Esophagus (tissue), 2 donors: ENCODE measurements around the gene UFD1. TPM values are rescaled to one million over a fixed set of nuclear protein-coding genes. Genes with fewer than 3 reads are reported as not detected.
A peak's percentile ranks its signal among the peaks of the same experiment; 100 is the strongest.

Source experiments
- H3K27ac ChIP-seq, 2 donors: one replicate each; pipeline ENCODE4 v1.5.1; 2013; ENCODE audit warnings: low read depth in 2 of 2, mild to moderate bottlenecking in 2 of 2, inconsistent platforms in 1 of 2, low read length in 1 of 2, moderate library complexity in 1 of 2
- H3K27me3 ChIP-seq, 2 donors: one replicate each; pipeline ENCODE4 v1.6.1; 2013; ENCODE audit warnings: low read length in 2 of 2, control low read depth in 1 of 2, mild to moderate bottlenecking in 1 of 2; ENCODE audit not compliant: insufficient read depth in 2 of 2, control insufficient read depth in 1 of 2
- H3K36me3 ChIP-seq, 2 donors: one replicate each; pipeline ENCODE4 v1.6.1; 2013; ENCODE audit warnings: low read length in 1 of 2; ENCODE audit not compliant: control insufficient read depth in 2 of 2, insufficient read depth in 2 of 2
- H3K4me1 ChIP-seq, 2 donors: one replicate each; pipeline ENCODE4 v1.6.1; 2013; ENCODE audit warnings: low read length in 1 of 2; ENCODE audit not compliant: control insufficient read depth in 2 of 2, insufficient read depth in 2 of 2
- H3K4me3 ChIP-seq, 2 donors: one replicate each; pipeline ENCODE4 v1.5.1; 2013; ENCODE audit warnings: low read length in 2 of 2, mild to moderate bottlenecking in 2 of 2, low read depth in 1 of 2, moderate library complexity in 1 of 2
- H3K9me3 ChIP-seq, 2 donors: one replicate each; pipeline ENCODE4 v1.6.1; 2013; ENCODE audit warnings: mild to moderate bottlenecking in 2 of 2, low read depth in 1 of 2, low read length in 1 of 2, moderate library complexity in 1 of 2; ENCODE audit not compliant: control insufficient read depth in 2 of 2, insufficient read depth in 1 of 2
- WGBS, 2 donors: extraction: QIAGEN DNeasy Blood & Tissue Kit; methylation state at CpG; one replicate each; pipeline ENCODE4 v1.1.7; 2013; 5-methylcytosine and 5-hydroxymethylcytosine counted together
- polyA plus RNA-seq, 2 donors: library from polyadenylated mRNA; stranded (reverse); fragments of 200-250 nt; gene quantifications; one replicate each; pipeline ENCODE4 v1.2.3, GENCODE V29; 2013
- donor health status: healthy with polysubstance abuse.
- donor health status: Bipolar disorder and iron deficiency.

Gene UFD1
- polyA plus RNA-seq, 2 donors: 59.7 to 78.3 TPM

DNA sequence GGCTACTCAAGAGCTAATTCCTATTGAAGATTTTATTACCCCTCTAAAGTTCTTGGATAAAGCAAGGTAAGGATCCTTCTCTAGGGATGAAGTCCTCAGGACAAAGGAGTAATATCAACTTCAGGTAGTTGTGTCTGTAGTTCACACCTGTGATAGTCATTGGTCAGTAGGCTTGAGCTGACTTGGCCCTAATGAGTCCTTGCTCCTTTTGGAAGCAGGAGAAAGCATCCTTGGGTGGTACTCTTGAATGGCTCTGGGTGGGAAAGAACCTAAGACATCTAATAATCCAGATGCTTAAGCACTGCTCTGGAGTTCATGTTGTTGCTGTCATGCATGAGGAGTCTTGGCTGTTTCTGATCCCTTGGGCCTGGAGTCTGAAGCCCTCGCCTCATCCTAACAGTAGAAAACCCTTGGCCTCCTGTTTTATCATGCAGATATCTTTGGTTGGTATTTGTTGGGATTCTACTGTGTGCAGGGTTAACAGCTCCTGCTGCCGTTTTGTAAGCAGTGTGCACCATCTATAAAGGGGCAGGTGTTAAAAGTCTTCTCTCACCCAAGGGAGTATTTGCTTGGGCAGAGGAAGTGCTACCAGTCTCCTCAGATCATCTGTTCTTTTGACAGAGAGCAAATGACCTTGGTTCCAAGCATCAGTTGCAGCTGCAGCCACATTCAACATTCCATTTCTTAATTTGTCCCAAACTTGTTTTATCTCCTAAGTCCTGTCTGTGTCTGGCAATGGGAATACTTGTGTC lies 44.0 kb downstream of the UFD1 start:
- peaks cover 0 to 9% of the 10 kb centered on the region in 2 donors for H3K36me3 ChIP-seq
- H3K9me3 ChIP-seq: no peaks in the 10 kb centered on the region
- 75 to 80% methylated on average over 2 of the region's 2 CpGs for whole genome bisulfite sequencing, 2 donors

DNA sequence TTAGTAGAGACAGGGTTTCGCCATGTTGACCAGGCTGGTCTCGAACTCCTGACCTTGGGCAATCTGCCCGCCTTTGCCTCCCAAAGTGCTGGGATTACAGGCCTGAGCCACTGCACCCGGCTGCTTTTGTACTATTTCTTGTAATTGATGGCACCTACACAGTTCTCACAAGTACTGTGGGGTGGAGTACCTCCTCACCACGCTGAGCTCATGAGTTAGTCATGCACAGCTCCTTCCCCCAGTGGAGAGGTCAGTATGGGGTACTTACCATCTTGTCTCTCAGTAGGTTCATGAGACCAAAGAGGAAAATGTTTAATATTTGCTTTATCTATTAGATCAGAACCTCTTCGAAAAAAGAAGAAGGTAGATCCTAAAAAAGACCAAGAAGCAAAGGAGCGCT lies 44.6 kb downstream of the UFD1 start:
- Histone ChIP-seq H3K4me1 (peaks cover 5 to 10% of the 10 kb centered on the region in 2 donors), H3K27ac (no peak overlapping the region), H3K36me3 (peaks cover 0 to 9% of the 10 kb centered on the region in 2 donors), H3K27me3 (no peaks in the 10 kb centered on the region), H3K9me3 (no peaks in the 10 kb centered on the region), H3K4me3 (no peak overlapping the region)
- 89 to 92% methylated on average over 7 of the region's 7 CpGs for WGBS, 2 donors

More for the DNA sequence above, 44.0 kb downstream of the UFD1 start:
- no peaks in the 10 kb centered on the region for H3K27me3 ChIP-seq
- H3K27ac ChIP-seq: no peak overlapping the region
- no peak overlapping the region for H3K4me3 ChIP-seq
- H3K4me1 ChIP-seq: peaks cover 5 to 9% of the 10 kb centered on the region in 2 donors

DNA sequence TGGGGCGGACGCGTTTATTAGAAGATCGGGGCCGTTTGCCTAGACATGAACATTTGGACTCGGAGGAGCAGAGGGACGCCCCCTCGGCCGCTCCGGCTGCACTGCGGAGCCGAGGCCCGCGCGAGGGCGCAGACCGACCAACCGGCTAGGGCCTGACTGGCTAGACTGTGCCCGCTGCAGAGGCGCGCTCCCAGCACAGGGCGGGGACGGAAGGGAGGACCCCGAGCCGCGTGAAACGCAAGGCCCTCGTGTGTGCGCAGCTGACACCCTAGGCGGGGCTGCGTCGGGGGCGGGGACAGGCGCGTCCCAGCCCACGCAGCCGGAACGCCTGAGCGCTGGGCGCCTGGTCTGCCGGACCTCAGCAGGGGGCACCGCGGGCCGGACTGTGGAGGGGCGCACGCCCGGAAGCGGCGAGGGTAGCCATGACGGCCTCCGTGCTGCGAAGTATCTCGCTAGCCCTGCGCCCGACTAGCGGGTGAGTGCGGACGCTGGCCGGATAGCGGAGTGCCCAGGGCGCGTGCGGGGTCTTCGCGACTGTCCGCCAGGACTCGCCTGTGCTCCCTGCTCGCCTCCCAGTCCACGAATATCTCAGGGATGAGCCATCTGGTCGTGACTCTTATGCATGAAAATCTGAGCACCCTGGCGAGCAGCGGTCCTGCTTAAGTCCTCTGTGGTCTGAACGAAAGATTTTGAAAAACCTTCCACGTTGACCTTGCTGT lies 46.7 kb downstream of the UFD1 start, which contains the start of gene MRPL40:
MRPL40 (plus strand) TSS at position 413 of the 719 bp plus-strand sequence; CDS start at position 423, 10 bp downstream.
- Histone ChIP-seq H3K9me3 (no peaks in the 10 kb centered on the region), H3K4me3 (peak within 1 kb of the TSS; percentile 91 to 95), H3K27ac (peak within 1 kb of the TSS; percentile 95 to 97), H3K4me1 (peaks cover 5 to 10% of the 10 kb centered on the region in 2 donors), H3K27me3 (no peaks in the 10 kb centered on the region), H3K36me3 (peaks cover 0 to 9% of the 10 kb centered on the region in 2 donors)
- 0% methylated on average over 67 to 74 of the region's 74 CpGs for WGBS, 2 donors

DNA sequence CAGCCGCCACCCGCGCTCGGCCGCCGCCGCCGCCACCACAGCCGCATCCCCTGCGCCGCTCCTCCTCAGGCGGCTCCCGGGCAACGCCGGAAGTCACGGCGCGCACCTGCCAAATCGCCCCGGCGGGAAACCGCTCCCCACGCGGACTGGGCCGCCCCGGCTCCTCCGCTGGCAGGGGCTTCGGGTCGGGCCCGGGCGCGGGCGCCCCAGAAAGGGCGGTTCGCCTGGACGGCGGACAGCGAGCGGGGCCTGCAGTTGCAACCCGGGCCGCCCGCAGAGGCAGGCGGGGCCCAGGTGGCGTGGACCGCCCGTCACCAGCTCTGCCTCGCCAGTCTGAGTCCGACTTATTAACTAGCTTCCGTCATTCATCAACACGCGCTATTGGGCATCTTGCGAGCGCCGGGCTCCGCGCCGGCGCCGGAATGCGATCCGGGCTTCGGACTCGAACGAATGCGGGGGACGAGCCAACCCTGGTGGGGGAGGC lies 47.3 kb downstream of the UFD1 start, which contains the start of gene HIRA:
HIRA (minus strand) TSS at position 85 of the 484 bp plus-strand sequence. CDS start 257 bp downstream, outside the sequence.
- H3K4me3 ChIP-seq: peak within 1 kb of the TSS; percentile 91 to 95
- no peaks in the 10 kb centered on the region for H3K9me3 ChIP-seq
- no peaks in the 10 kb centered on the region for H3K27me3 ChIP-seq
- H3K27ac ChIP-seq: peak within 1 kb of the TSS; percentile 95 to 97
- H3K4me1 ChIP-seq: peaks cover 5 to 10% of the 10 kb centered on the region in 2 donors
- 0 to 1% methylated on average over 58 to 66 of the region's 66 CpGs for WGBS, 2 donors
- H3K36me3 ChIP-seq: peaks cover 0 to 9% of the 10 kb centered on the region in 2 donors

DNA sequence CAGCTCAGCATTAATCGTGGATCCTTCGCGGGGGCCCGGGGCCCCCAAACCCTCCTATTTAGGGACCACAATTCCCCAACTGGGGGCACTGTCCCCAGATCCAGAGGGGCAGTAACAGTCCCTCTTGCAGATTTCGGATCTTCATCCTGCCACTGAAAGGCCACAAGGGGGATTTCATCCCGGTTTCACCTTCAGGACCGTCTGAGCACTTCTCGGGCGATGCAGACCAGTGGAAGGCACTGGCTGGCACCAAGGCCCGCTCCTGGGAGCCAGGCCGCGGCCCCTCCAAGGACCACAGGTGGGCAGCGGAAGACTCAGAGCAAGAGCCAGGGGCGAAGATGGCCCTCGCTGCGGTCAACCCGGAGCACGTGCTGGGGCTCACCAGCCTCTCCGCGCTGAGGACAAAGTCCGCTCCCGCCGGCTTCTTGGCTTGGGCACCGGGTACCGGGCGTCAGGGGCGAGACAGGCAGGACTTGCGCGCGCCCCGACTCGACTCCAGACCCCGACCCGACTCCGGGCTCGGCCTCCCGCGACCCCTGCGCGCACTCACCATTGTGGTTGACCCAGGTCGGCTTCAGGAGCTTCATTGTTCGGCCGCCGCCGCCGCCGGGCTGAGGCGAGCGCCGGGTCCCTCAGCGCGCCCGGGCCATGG lies 48.0 kb downstream of the UFD1 start:
- peak overlapping the region; percentile 91 to 95 for H3K4me3 ChIP-seq
- no peaks in the 10 kb centered on the region for H3K9me3 ChIP-seq
- peaks cover 5 to 10% of the 10 kb centered on the region in 2 donors for H3K4me1 ChIP-seq
- no peaks in the 10 kb centered on the region for H3K27me3 ChIP-seq
- 0 to 1% methylated on average over 32 to 53 of the region's 53 CpGs for WGBS, 2 donors
- H3K27ac ChIP-seq: peak overlapping the region; percentile 95 to 97
- peaks cover 0 to 9% of the 10 kb centered on the region in 2 donors for H3K36me3 ChIP-seq

DNA sequence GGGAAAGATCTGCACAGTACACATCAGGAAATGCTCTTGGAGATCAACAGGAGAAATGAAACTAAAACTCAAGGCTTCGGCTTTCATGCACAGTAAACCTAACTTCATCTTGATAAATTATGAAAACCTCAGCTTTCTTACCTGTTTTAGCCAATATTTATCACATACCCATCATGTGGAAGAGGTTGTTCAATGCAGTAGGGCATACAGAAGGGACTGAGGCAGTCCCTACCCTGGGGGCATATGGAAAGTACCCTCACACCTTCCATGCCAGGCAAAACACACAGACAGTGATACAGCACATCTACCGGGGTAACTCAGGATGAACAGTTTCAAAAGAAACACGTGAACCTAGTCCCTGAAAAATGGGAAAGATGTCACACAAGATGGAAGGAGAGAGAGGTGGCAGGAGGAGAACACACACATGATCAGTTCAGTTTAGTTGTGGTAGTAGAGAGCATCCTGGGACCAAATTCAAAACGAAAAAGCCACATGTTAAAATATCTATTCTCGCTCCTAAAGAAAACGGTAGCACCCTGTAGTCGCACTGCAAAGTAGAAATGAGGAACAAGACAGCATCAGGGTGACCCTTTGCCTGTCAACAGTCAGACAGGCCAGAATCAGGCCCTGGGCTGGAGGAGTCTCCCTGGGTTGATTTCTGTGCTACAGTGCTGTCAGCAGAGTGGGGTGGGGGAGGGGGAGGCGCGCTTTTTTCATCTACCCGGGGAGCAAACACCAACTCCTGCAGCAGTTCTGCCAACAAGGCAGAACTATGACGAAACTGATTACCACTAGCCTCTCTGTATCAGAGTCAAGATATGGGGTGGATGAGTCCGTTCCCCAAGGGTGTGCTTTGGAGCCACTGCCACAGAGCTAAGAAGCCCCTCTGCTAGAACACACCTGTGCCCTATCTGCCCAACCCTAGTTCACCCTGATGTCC lies 48.8 kb downstream of the UFD1 start:
- Histone ChIP-seq H3K4me1 (peaks cover 5 to 10% of the 10 kb centered on the region in 2 donors), H3K27me3 (no peaks in the 10 kb centered on the region), H3K9me3 (no peaks in the 10 kb centered on the region), H3K36me3 (peaks cover 0 to 7% of the 10 kb centered on the region in 2 donors), H3K4me3 (peak overlapping the region; percentile 91 to 95), H3K27ac (peak overlapping the region in 1 of 2 donors; percentile 97)
- WGBS, 2 donors: 9 to 10% methylated on average over 12 of the region's 12 CpGs

DNA sequence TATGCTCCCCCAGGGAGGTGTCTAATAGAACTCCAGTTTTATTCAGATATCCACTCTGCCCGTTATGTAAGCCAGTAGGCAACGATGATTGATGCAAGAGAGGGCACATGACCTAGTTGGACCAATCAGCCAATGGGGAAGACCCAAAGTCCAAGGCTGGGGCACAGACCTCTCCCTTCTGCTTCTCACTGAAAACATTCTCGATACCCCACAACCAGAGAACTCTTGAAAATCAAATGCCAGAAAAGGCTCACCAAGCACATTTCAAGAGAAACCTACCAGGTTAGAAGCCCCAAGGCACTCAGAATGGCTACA lies 54.9 kb downstream of the UFD1 start:
- Histone ChIP-seq H3K9me3 (no peaks in the 10 kb centered on the region), H3K27ac (no peak overlapping the region), H3K36me3 (no peaks in the 10 kb centered on the region), H3K27me3 (no peaks in the 10 kb centered on the region), H3K4me1 (peaks cover 0 to 8% of the 10 kb centered on the region in 2 donors), H3K4me3 (no peak overlapping the region)
- WGBS, 2 donors: 80 to 81% methylated on average over 3 of the region's 3 CpGs

DNA sequence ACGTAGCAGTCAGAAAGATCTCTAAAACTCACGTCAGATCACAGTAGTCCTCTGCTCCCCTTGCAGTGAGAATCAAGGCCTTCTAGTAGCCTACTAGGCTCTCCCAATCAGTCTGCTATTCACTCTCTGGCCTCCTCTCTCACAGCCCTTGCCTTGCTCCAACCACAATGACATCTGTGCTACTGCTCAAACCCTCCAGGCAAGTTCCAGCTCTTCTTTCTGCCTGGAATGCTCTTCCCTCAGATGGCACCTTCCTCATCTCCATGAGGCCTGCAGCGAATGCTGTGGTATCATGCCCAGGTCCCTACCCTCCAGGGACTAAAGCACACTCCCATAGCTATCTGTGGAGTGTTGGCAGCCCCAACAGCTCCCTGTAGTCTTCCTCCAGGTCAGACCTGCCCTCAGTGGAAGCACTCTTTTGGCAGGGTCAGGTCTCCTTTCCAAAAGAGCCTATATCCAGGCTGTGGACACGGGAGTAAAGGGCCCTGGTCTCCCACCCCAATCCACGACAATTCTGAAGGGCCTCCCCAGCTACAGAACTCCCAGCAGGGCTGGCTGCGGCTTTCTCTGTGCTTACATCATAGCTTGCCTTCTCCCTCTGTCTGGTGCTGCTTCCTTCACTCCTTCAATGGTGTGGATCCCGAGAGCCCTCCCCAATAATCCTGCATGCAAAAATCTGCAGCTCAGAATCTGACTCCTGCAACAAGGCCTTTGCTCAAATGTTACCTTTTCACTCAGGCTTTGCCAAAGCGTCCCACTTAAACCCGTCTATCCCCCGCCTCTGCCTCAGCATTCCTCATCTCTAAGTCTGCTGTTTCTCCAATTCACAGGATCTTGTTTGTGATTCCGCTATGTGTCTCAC lies 56.3 kb downstream of the UFD1 start:
- Histone ChIP-seq H3K4me1 (peaks cover 0 to 8% of the 10 kb centered on the region in 2 donors), H3K4me3 (no peak overlapping the region), H3K9me3 (no peaks in the 10 kb centered on the region), H3K36me3 (no peaks in the 10 kb centered on the region), H3K27ac (no peak overlapping the region), H3K27me3 (no peaks in the 10 kb centered on the region)
- WGBS, 2 donors: 85 to 87% methylated on average over 11 of the region's 11 CpGs
